SK-N-SH treated with all-trans-retinoic acid at 6 μM for 48 hours (cell line): ENCODE measurements around the gene WBP1L.

ENCODE experiments used
- ATAC-seq: fragments of 200-7000 bp; cut with Tn5 transposase; 3 replicates; pipeline ENCODE4 v1.9.1; 2020; ENCODE audit warnings: mild to moderate bottlenecking, moderate library complexity
- ARNTL ChIP-seq: fragments of 450-650 bp; formaldehyde crosslinking; IDR thresholded peaks from 2 replicates; pipeline ENCODE4 v1.5.0; 2020; ENCODE audit warnings: low read depth, mild to moderate bottlenecking, moderate library complexity, borderline replicate concordance
- BACH2 ChIP-seq: fragments of 250-450 bp; sonication (Bioruptor Pico); IDR thresholded peaks from 2 replicates; pipeline ENCODE4 v1.9.0; 2021; ENCODE audit warnings: mild to moderate bottlenecking, borderline replicate concordance
- CREB5 ChIP-seq: fragments of 250-450 bp; sonication (Bioruptor Pico); IDR thresholded peaks from 2 replicates; pipeline ENCODE4 v1.5.1; 2020; ENCODE audit warnings: low read depth, mild to moderate bottlenecking, moderate library complexity
- CSDC2 ChIP-seq: fragments of 250-450 bp; sonication (Bioruptor Pico); IDR thresholded peaks from 2 replicates; pipeline ENCODE4 v1.5.0; 2020; ENCODE audit warnings: mild to moderate bottlenecking, moderate library complexity
- ESRRG ChIP-seq: fragments of 250-450 bp; sonication (Bioruptor Pico); IDR thresholded peaks from 2 replicates; pipeline ENCODE4 v1.6.1; 2021; ENCODE audit warnings: mild to moderate bottlenecking
- GLIS3 ChIP-seq: fragments of 250-450 bp; sonication (Bioruptor Pico); IDR thresholded peaks from 2 replicates; pipeline ENCODE4 v1.5.0; 2020; ENCODE audit warnings: mild to moderate bottlenecking, moderate library complexity
- ISL1 ChIP-seq: fragments of 250-450 bp; sonication (Bioruptor Pico); IDR thresholded peaks from 2 replicates; pipeline ENCODE4 v2.1.2; 2022; ENCODE audit warnings: mild to moderate bottlenecking, moderate library complexity
- OSR1 ChIP-seq: fragments of 250-450 bp; sonication (Bioruptor Pico); IDR thresholded peaks from 2 replicates; pipeline ENCODE4 v1.8.0; 2022; ENCODE audit warnings: moderate library complexity, mild to moderate bottlenecking, inconsistent platforms
- PATZ1 ChIP-seq: fragments of 250-450 bp; sonication (Bioruptor Pico); IDR thresholded peaks from 2 replicates; pipeline ENCODE4 v1.8.0; 2020; ENCODE audit warnings: mild to moderate bottlenecking, moderate library complexity, borderline replicate concordance
- PPARA ChIP-seq: fragments of 250-450 bp; sonication (Bioruptor Pico); IDR thresholded peaks from 2 replicates; pipeline ENCODE4 v1.5.0; 2020; ENCODE audit warnings: mild to moderate bottlenecking, borderline replicate concordance
- SNAI2 ChIP-seq: fragments of 250-450 bp; sonication (Bioruptor Pico); IDR thresholded peaks from 2 replicates; pipeline ENCODE4 v1.5.0; 2020; ENCODE audit warnings: mild to moderate bottlenecking, moderate library complexity
- TCF4 ChIP-seq: fragments of 250-450 bp; sonication (Bioruptor Pico); IDR thresholded peaks from 2 replicates; pipeline ENCODE4 v1.8.0; 2021; ENCODE audit warnings: mild to moderate bottlenecking, moderate library complexity, borderline replicate concordance
- TOX ChIP-seq: fragments of 250-450 bp; sonication (Bioruptor Pico); IDR thresholded peaks from 2 replicates; pipeline ENCODE4 v1.8.0; 2021; ENCODE audit warnings: mild to moderate bottlenecking, moderate library complexity, borderline replicate concordance
- ZC3H10 ChIP-seq: fragments of 250-450 bp; sonication (Bioruptor Pico); IDR thresholded peaks from 2 replicates; pipeline ENCODE4 v1.5.1; 2021; ENCODE audit warnings: mild to moderate bottlenecking, moderate library complexity
- ZFP3 ChIP-seq: fragments of 250-450 bp; sonication (Bioruptor Pico); IDR thresholded peaks from 2 replicates; pipeline ENCODE4 v1.5.0; 2020; ENCODE audit warnings: mild to moderate bottlenecking, moderate library complexity
- ZFP30 ChIP-seq: fragments of 450-650 bp; formaldehyde crosslinking; IDR thresholded peaks from 2 replicates; pipeline ENCODE4 v1.5.0; 2022; ENCODE audit warnings: mild to moderate bottlenecking, moderate library complexity
- ZNF565 ChIP-seq: fragments of 450-650 bp; formaldehyde crosslinking; conservative IDR thresholded peaks from 2 replicates; pipeline ENCODE4 v1.5.0; 2020; ENCODE audit warnings: low read depth, mild to moderate bottlenecking, moderate library complexity
- ZNF70 ChIP-seq: fragments of 450-650 bp; formaldehyde crosslinking; IDR thresholded peaks from 2 replicates; pipeline ENCODE4 v1.5.0; 2020; ENCODE audit warnings: mild to moderate bottlenecking, moderate library complexity
- ZNF8 ChIP-seq: fragments of 450-650 bp; formaldehyde crosslinking; IDR thresholded peaks from 2 replicates; pipeline ENCODE4 v1.5.0; 2020; ENCODE audit warnings: mild to moderate bottlenecking, moderate library complexity
- TF ChIP-seq, protein P1 (sequence below): fragments of 250-450 bp; sonication (Bioruptor Pico); IDR thresholded peaks from 2 replicates; pipeline ENCODE4 v1.8.0; 2021; ENCODE audit warnings: low read depth, mild to moderate bottlenecking, moderate library complexity, borderline replicate concordance
- TF ChIP-seq, protein P2 (sequence below): fragments of 250-450 bp; sonication (Bioruptor Pico); IDR thresholded peaks from 2 replicates; pipeline ENCODE4 v1.5.0; 2020; ENCODE audit warnings: mild to moderate bottlenecking, moderate library complexity

The WBP1L gene

GRCh38 chr10:102698894-102699293, 44.9 kb upstream of the WBP1L start:
- no peak for TF ChIP-seq SNAI2 (CRISPR knock-in tag)
- TF ChIP-seq ARNTL (CRISPR knock-in tag), result no peak
- no peak for TF ChIP-seq BACH2 (CRISPR knock-in tag)
- TF ChIP-seq TOX (CRISPR knock-in tag), result no peak
- no peak for TF ChIP-seq ZNF8
- no peak for TF ChIP-seq TCF4
- no peak for TF ChIP-seq ZNF70 (CRISPR knock-in tag)
- TF ChIP-seq ISL1 (CRISPR knock-in tag), result no peak
- TF ChIP-seq, protein P1, sequence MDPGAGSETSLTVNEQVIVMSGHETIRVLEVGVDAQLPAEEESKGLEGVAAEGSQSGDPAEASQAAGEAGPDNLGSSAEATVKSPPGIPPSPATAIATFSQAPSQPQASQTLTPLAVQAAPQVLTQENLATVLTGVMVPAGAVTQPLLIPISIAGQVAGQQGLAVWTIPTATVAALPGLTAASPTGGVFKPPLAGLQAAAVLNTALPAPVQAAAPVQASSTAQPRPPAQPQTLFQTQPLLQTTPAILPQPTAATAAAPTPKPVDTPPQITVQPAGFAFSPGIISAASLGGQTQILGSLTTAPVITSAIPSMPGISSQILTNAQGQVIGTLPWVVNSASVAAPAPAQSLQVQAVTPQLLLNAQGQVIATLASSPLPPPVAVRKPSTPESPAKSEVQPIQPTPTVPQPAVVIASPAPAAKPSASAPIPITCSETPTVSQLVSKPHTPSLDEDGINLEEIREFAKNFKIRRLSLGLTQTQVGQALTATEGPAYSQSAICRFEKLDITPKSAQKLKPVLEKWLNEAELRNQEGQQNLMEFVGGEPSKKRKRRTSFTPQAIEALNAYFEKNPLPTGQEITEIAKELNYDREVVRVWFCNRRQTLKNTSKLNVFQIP (CRISPR knock-in tag), result no peak
- TF ChIP-seq ZNF565 (CRISPR knock-in tag), result no peak
- ATAC-seq, result no peak

- TF ChIP-seq ARNTL (CRISPR knock-in tag) (no peak), CREB5 (CRISPR knock-in tag) (no peak), OSR1 (no peak), ZFP3 (CRISPR knock-in tag) (no peak), SNAI2 (CRISPR knock-in tag) (no peak), ZNF8 (no peak), ZNF565 (CRISPR knock-in tag) (no peak), GLIS3 (CRISPR knock-in tag) (no peak), TCF4 (no peak), ISL1 (CRISPR knock-in tag) (no peak), ZC3H10 (CRISPR knock-in tag) (no peak), ZFP30 (CRISPR knock-in tag) (no peak), TOX (CRISPR knock-in tag) (no peak), ESRRG (CRISPR knock-in tag) (no peak), PATZ1 (CRISPR knock-in tag) (no peak), PPARA (CRISPR knock-in tag) (no peak), CSDC2 (CRISPR knock-in tag) (no peak), BACH2 (CRISPR knock-in tag) (no peak)
- TF ChIP-seq, protein P1 (CRISPR knock-in tag), result no peak
- TF ChIP-seq, protein P2, sequence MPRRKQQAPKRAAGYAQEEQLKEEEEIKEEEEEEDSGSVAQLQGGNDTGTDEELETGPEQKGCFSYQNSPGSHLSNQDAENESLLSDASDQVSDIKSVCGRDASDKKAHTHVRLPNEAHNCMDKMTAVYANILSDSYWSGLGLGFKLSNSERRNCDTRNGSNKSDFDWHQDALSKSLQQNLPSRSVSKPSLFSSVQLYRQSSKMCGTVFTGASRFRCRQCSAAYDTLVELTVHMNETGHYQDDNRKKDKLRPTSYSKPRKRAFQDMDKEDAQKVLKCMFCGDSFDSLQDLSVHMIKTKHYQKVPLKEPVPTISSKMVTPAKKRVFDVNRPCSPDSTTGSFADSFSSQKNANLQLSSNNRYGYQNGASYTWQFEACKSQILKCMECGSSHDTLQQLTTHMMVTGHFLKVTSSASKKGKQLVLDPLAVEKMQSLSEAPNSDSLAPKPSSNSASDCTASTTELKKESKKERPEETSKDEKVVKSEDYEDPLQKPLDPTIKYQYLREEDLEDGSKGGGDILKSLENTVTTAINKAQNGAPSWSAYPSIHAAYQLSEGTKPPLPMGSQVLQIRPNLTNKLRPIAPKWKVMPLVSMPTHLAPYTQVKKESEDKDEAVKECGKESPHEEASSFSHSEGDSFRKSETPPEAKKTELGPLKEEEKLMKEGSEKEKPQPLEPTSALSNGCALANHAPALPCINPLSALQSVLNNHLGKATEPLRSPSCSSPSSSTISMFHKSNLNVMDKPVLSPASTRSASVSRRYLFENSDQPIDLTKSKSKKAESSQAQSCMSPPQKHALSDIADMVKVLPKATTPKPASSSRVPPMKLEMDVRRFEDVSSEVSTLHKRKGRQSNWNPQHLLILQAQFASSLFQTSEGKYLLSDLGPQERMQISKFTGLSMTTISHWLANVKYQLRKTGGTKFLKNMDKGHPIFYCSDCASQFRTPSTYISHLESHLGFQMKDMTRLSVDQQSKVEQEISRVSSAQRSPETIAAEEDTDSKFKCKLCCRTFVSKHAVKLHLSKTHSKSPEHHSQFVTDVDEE (CRISPR knock-in tag), result no peak
- ATAC-seq, result no peak
Measured at GRCh38 chr10:102701272-102701671, 42.5 kb upstream of the WBP1L start.

DNA sequence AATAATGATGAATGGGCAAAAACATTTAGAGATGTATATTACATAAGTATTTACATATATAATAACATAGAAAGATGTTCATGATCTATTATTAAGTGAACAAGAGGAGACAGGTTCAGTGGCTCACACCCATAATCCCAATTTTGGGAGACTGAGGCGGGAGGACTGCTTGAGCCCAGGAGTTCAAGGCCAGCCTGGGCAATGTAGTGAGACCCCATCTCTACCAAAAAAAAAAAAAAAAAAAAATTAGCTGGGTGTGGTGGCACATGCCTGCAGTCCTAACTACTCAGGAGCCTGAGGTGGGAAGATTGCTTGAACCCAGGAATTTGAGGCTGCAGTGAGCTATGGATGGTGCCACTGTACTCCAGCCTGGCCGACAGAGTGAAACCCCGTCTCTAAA, 42.0 kb upstream of the WBP1L start:
- no peak for ATAC-seq
- no peak for TF ChIP-seq PATZ1 (CRISPR knock-in tag)
- TF ChIP-seq, all 23 proteins: peak for 0
